Liver (tissue), 9 donors: Measurements from ENCODE around the gene PITRM1. TPM values are rescaled to one million over a fixed set of nuclear protein-coding genes. Genes with fewer than 3 reads are reported as not detected.

Experiments used
- DNase-seq: peaks from one replicate; pipeline ENCODE4 v3.0.0-alpha.2; 2017; ENCODE audit warnings: low spot score
- H3K27ac ChIP-seq, 2 donors: one replicate each; pipeline ENCODE4 v1.7.0; 2013; ENCODE audit warnings: inconsistent platforms in 2 of 2, low read length in 2 of 2, control low read depth in 1 of 2, low read depth in 1 of 2, mild to moderate bottlenecking in 1 of 2
- H3K27me3 ChIP-seq, 4 donors: one replicate each; pipeline versions ENCODE4 v1.6.1 to v1.7.0; 2013; ENCODE audit warnings: low read length in 3 of 4, inconsistent platforms in 1 of 4, mild to moderate bottlenecking in 1 of 4, moderate library complexity in 1 of 4; ENCODE audit not compliant: control insufficient read depth in 4 of 4, insufficient read depth in 4 of 4
- H3K36me3 ChIP-seq, 4 donors: one replicate each; pipeline versions ENCODE4 v1.6.1 to v1.7.0; 2013; ENCODE audit warnings: low read length in 3 of 4, mild to moderate bottlenecking in 3 of 4, low read depth in 1 of 4, moderate library complexity in 1 of 4; ENCODE audit not compliant: control insufficient read depth in 4 of 4, insufficient read depth in 3 of 4
- H3K4me1 ChIP-seq, 4 donors: one replicate each; pipeline versions ENCODE4 v1.6.1 to v1.7.0; 2013; ENCODE audit warnings: low read length in 3 of 4, mild to moderate bottlenecking in 3 of 4, moderate library complexity in 1 of 4; ENCODE audit not compliant: control insufficient read depth in 4 of 4, insufficient read depth in 4 of 4
- H3K4me3 ChIP-seq, 3 donors: one replicate each; pipeline versions ENCODE4 v1.6.1 to v1.7.0; 2013; ENCODE audit warnings: low read length in 3 of 3, control low read depth in 1 of 3, low read depth in 1 of 3, mild to moderate bottlenecking in 1 of 3
- H3K9ac ChIP-seq, 2 donors: one replicate each; pipeline ENCODE4 v1.7.0; 2013; ENCODE audit warnings: low read length in 2 of 2, mild to moderate bottlenecking in 2 of 2, moderate library complexity in 2 of 2, control low read depth in 1 of 2, low read depth in 1 of 2
- H3K9me3 ChIP-seq, 4 donors: one replicate each; pipeline versions ENCODE4 v1.6.1 to v1.7.0; 2013; ENCODE audit warnings: low read length in 3 of 4; ENCODE audit not compliant: control insufficient read depth in 4 of 4
- EGR1 ChIP-seq, 2 donors: IDR thresholded peaks; 2 replicates each; pipeline ENCODE4 v1.6.1; 2016 to 2018; ENCODE audit warnings: antibody characterized with exemption in 2 of 2, low read depth in 2 of 2
- FOXA2 ChIP-seq: IDR thresholded peaks from 2 replicates; pipeline ENCODE4 v1.6.1; 2016; ENCODE audit warnings: antibody characterized with exemption
- GABPA ChIP-seq, 2 donors: IDR thresholded peaks in 1 of 2; conservative IDR thresholded peaks in 1 of 2; 2 replicates each; pipeline ENCODE4 v1.6.1; 2016; ENCODE audit warnings: antibody characterized with exemption in 2 of 2, mild to moderate bottlenecking in 1 of 2, moderate library complexity in 1 of 2
- HNF4A ChIP-seq, 2 donors: conservative IDR thresholded peaks; 2 replicates each; pipeline ENCODE4 v1.6.1; 2016; ENCODE audit warnings: antibody characterized with exemption in 2 of 2, mild to moderate bottlenecking in 2 of 2
- HNF4G ChIP-seq: IDR thresholded peaks from 2 replicates; pipeline ENCODE4 v1.6.1; 2016; ENCODE audit warnings: antibody characterized with exemption
- JUND ChIP-seq, 2 donors: IDR thresholded peaks; 2 replicates each; pipeline ENCODE4 v1.6.1; 2016; ENCODE audit warnings: antibody characterized with exemption in 2 of 2
- NR2F2 ChIP-seq: IDR thresholded peaks from 2 replicates; pipeline ENCODE4 v1.6.1; 2016; ENCODE audit warnings: antibody characterized with exemption
- RAD21 ChIP-seq, 2 donors: IDR thresholded peaks; 2 replicates each; pipeline ENCODE4 v1.6.1; 2016; ENCODE audit warnings: antibody characterized with exemption in 2 of 2, mild to moderate bottlenecking in 2 of 2
- RXRA ChIP-seq, 2 donors: IDR thresholded peaks; 2 replicates each; pipeline ENCODE4 v1.6.1; 2017 to 2018; ENCODE audit warnings: antibody characterized with exemption in 2 of 2, mild to moderate bottlenecking in 1 of 2
- SP1 ChIP-seq: IDR thresholded peaks from 2 replicates; pipeline ENCODE4 v1.6.1; 2018; ENCODE audit warnings: antibody characterized with exemption, mild to moderate bottlenecking
- TAF1 ChIP-seq: conservative IDR thresholded peaks from 2 replicates; pipeline ENCODE4 v1.6.1; 2016; ENCODE audit warnings: antibody characterized with exemption, mild to moderate bottlenecking
- YY1 ChIP-seq: IDR thresholded peaks from 2 replicates; pipeline ENCODE4 v1.6.1; 2016; ENCODE audit warnings: antibody characterized with exemption, mild to moderate bottlenecking
- WGBS: extraction: QIAGEN DNeasy Blood & Tissue Kit; methylation state at CpG from one replicate; pipeline ENCODE4 v1.1.7; 2013; 5-methylcytosine and 5-hydroxymethylcytosine counted together
- polyA plus RNA-seq, 2 donors: library from polyadenylated mRNA; stranded (reverse) in 1 of 2; unstranded in 1 of 2; fragments of 200-250 nt in 1 of 2; fragments of >200 nt in 1 of 2; fragmentation: Nextera tagmentation in 1 of 2; extraction: Ambion mirVana in 1 of 2; gene quantifications; one replicate each; pipeline versions ENCODE4 v1.2.1 to v1.2.3, GENCODE V29; 2013 to 2015
- total RNA-seq, 2 donors: library from RNA; depleted of rRNA; stranded (reverse); fragments of >200 nt; gene quantifications; one replicate each; pipeline ENCODE4 v1.2.3, GENCODE V29; 2014
- TF ChIP-seq, protein P1 (sequence below): IDR thresholded peaks from 2 replicates; pipeline ENCODE4 v1.6.1; 2016; ENCODE audit warnings: antibody characterized with exemption
- TF ChIP-seq, protein P2 (sequence below): IDR thresholded peaks from 2 replicates; pipeline ENCODE4 v1.6.1; 2016; ENCODE audit warnings: antibody characterized with exemption
- TF ChIP-seq, protein P3 (sequence below): IDR thresholded peaks from 2 replicates; pipeline ENCODE4 v1.6.1; 2016; ENCODE audit warnings: antibody characterized with exemption, mild to moderate bottlenecking
- TF ChIP-seq, protein P4 (sequence below): IDR thresholded peaks from 2 replicates; pipeline ENCODE4 v1.6.1; 2016; ENCODE audit warnings: antibody characterized with exemption
- donor health status: healthy.
- donor health status: healthy.
- donor health status: healthy.
- donor health status: healthy.
- donor health status: healthy.

The PITRM1 gene
- total and polyA plus RNA-seq, 4 donors = 21.1 to 43.1 (median 27.7) TPM

DNA sequence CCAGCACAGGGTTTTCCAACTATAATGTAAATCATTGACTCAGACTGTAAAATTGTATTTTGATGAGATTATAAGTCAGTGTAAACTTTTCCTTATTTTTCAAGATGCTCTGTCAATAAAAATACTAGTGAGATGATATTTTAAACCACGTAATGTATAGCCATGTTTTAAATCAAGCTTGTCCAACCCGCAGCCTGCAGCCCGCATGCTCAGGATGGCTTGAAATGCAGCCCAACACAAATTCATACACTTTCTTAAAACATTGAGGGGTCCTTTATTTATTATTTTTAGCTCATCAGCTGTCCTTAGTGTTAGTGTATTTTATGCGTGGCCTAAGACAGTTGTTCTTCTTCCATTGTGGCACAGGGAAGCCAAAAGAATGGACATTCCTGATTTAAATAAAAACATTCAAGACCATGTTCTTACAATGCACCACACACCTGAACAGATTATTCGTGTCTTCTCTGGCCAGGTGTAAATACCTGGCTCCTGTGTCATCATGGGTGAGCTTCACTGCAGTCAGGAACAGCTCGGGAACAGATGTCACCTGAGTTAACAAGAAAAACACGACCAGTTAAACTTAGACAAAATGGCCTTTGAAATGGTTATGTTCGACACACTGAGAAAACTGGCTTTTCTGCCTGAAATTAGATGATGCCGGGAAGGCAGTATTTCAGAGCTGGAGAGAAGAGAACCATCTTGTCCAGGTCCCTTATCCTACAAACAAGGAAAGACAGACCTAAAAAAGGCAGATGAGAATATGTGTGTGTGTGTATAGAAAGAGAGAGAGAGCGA lies 5.9 kb downstream of the PITRM1 start:
- peaks cover 12 to 65% (median 52%) of the 10 kb centered on the region in 4 donors for H3K36me3 ChIP-seq
- no peak overlapping the region for H3K4me3 ChIP-seq
- WGBS = 96% methylated on average over 10 of the region's 10 CpGs
- no peaks in the 10 kb centered on the region for H3K9me3 ChIP-seq
- no peak overlapping the region for H3K9ac ChIP-seq
- H3K27ac ChIP-seq = no peak overlapping the region
- H3K4me1 ChIP-seq = peaks cover 0 to 5% (median under 1%) of the 10 kb centered on the region in 4 donors
- DNase-seq = no peak
- TF ChIP-seq, protein P1, sequence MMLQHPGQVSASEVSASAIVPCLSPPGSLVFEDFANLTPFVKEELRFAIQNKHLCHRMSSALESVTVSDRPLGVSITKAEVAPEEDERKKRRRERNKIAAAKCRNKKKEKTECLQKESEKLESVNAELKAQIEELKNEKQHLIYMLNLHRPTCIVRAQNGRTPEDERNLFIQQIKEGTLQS = no peak
- TF ChIP-seq, protein P2, sequence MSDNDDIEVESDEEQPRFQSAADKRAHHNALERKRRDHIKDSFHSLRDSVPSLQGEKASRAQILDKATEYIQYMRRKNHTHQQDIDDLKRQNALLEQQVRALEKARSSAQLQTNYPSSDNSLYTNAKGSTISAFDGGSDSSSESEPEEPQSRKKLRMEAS = no peak
- TF ChIP-seq JUND (IDR thresholded peaks at IDR 0.05) (no peak), HNF4A (conservative IDR thresholded peaks at IDR 0.05) (no peak), TAF1 (no peak), NR2F2 (no peak), SP1 (no peak), RXRA (IDR thresholded peaks at IDR 0.05) (no peak), YY1 (no peak), GABPA (IDR thresholded peaks at IDR 0.05 in 1 of 2, conservative IDR thresholded peaks at IDR 0.05 in 1 of 2) (no peak), EGR1 (IDR thresholded peaks at IDR 0.05; ENCODE audit: low read depth in 2 of 2) (no peak), RAD21 (IDR thresholded peaks at IDR 0.05) (no peak)
- TF ChIP-seq, protein P3, sequence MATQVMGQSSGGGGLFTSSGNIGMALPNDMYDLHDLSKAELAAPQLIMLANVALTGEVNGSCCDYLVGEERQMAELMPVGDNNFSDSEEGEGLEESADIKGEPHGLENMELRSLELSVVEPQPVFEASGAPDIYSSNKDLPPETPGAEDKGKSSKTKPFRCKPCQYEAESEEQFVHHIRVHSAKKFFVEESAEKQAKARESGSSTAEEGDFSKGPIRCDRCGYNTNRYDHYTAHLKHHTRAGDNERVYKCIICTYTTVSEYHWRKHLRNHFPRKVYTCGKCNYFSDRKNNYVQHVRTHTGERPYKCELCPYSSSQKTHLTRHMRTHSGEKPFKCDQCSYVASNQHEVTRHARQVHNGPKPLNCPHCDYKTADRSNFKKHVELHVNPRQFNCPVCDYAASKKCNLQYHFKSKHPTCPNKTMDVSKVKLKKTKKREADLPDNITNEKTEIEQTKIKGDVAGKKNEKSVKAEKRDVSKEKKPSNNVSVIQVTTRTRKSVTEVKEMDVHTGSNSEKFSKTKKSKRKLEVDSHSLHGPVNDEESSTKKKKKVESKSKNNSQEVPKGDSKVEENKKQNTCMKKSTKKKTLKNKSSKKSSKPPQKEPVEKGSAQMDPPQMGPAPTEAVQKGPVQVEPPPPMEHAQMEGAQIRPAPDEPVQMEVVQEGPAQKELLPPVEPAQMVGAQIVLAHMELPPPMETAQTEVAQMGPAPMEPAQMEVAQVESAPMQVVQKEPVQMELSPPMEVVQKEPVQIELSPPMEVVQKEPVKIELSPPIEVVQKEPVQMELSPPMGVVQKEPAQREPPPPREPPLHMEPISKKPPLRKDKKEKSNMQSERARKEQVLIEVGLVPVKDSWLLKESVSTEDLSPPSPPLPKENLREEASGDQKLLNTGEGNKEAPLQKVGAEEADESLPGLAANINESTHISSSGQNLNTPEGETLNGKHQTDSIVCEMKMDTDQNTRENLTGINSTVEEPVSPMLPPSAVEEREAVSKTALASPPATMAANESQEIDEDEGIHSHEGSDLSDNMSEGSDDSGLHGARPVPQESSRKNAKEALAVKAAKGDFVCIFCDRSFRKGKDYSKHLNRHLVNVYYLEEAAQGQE = no peak
- TF ChIP-seq, protein P4, sequence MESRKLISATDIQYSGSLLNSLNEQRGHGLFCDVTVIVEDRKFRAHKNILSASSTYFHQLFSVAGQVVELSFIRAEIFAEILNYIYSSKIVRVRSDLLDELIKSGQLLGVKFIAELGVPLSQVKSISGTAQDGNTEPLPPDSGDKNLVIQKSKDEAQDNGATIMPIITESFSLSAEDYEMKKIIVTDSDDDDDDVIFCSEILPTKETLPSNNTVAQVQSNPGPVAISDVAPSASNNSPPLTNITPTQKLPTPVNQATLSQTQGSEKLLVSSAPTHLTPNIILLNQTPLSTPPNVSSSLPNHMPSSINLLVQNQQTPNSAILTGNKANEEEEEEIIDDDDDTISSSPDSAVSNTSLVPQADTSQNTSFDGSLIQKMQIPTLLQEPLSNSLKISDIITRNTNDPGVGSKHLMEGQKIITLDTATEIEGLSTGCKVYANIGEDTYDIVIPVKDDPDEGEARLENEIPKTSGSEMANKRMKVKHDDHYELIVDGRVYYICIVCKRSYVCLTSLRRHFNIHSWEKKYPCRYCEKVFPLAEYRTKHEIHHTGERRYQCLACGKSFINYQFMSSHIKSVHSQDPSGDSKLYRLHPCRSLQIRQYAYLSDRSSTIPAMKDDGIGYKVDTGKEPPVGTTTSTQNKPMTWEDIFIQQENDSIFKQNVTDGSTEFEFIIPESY = no peak
- no peaks in the 10 kb centered on the region for H3K27me3 ChIP-seq

DNA sequence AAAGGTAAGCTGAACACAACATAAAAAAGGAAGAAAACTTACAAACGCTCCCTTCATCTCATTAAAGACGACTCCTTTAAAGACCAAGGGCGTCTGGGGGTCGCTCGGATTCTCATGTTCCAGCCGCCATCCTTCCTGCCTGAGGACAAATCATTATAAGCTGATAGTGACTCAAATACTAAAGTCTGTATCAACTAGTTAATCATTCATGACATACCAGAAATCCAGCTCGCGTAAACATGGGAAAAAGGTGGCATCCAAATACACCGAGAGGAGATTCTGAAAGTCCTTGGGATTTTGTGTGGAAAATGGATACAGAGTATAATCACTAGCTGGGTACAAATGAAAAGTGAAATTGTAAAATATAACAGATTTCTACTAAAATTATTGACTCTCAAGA lies 7.4 kb downstream of the PITRM1 start:
- no peak overlapping the region for H3K9ac ChIP-seq
- TF ChIP-seq RAD21 (IDR thresholded peaks at IDR 0.05) (no peak), GABPA (IDR thresholded peaks at IDR 0.05 in 1 of 2, conservative IDR thresholded peaks at IDR 0.05 in 1 of 2) (no peak), FOXA2 (no peak), HNF4G (no peak), EGR1 (IDR thresholded peaks at IDR 0.05; ENCODE audit: low read depth in 2 of 2) (no peak)
- TF ChIP-seq, protein P4 = no peak
- H3K4me3 ChIP-seq = no peak overlapping the region
- H3K27me3 ChIP-seq = no peaks in the 10 kb centered on the region
- no peaks in the 10 kb centered on the region for H3K4me1 ChIP-seq
- H3K9me3 ChIP-seq = no peaks in the 10 kb centered on the region
- no peak for DNase-seq
- H3K36me3 ChIP-seq = peaks cover 18 to 68% (median 54%) of the 10 kb centered on the region in 4 donors
- 78% methylated on average over 9 of the region's 9 CpGs for WGBS
- H3K27ac ChIP-seq = no peak overlapping the region
